GM10847 (cell line): ENCODE results near the gene SFMBT2.

Experiments
- POLR2A ChIP-seq: IDR thresholded peaks from 2 replicates; pipeline ENCODE4 v1.6.1; 2011; ENCODE audit not compliant: insufficient read length; ENCODE audit errors: extremely low read depth

Gene SFMBT2

DNA sequence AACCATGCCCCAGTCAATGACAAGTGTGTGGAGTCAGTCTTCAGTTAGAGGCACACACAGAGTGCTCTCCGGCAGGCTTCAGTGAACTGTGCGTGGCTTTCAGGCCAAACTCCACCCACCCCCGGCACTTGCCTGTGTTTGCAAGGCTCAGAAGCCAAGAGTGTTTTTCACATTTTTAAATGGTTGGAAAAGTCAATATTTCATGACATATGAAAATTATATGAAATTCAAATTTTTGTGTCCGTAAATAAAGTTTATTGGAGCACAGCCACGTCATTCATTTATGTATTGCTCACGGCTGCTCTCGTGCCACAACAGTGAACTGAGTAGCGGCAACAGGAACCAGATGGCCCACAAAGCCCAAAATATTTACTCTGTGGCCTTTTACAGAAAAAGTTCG lies 104.7 kb downstream of the SFMBT2 start:
- TF ChIP-seq POLR2A = no peak

DNA sequence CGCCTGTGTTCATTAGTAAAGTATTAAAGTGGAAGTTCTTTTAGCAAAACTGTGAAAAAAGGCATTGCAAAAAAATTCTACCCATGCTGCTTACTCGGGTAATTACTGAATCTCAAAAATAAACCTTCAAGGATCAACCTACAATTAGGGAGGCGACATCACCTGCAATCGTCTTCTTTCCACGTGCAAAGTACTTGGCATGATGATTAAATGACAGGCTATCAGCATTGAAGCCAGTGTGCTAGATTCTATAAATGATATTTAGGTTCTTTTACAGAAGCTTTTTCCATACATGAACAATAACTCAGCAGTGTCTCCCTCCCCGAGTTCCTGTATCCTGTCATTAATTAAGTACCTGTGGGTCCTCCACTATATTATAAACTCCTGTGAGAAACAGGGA lies 105.8 kb downstream of the SFMBT2 start:
- TF ChIP-seq POLR2A = no peak

DNA sequence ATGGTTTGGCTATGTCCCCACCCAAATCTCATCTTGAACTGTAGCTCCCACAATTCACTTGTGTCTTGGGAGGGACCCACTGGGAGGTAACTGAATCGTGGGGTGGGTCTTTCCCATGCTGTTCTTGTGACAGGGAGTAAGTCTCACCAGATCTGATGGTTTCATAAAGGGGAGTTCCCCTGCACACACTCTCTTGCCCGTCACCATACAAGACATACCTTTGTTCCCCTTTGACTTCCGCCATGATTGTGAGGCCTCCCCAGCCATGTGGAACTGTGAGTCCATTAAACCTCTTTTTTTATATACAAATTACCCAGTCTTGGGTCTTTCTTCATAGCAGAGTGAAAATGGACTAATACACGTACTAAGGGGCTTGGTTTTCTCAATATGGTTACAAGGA lies 106.7 kb downstream of the SFMBT2 start:
- TF ChIP-seq POLR2A = no peak

DNA sequence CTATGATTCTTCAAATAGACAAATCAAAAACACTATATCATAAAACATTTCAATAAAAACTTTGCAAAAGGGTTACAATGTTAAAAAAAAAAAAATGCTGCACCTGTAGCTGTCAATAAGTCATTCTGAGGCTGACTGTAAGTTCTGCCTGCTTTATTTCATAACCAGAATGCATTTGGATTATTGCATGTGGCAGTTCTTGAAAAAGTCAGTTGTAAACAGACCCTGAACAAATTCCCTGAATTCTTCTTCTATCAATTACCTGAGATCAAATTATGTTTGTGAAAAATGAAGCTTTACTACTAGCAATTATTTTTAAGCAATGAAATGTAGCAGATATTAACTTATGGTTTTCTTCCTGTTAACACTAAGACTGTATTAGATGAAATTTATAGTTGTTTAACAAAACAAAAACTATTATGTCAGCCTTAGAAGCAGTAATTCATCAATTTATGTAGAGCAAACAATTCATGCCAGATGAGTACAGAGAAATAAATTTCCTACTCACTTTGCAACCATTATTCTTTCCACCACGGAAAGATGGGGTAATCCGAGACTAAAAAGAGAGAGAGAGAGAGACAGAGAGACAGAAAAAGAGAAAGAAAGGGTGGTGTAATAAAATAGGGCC lies 107.8 kb downstream of the SFMBT2 start:
- TF ChIP-seq POLR2A = no peak

DNA sequence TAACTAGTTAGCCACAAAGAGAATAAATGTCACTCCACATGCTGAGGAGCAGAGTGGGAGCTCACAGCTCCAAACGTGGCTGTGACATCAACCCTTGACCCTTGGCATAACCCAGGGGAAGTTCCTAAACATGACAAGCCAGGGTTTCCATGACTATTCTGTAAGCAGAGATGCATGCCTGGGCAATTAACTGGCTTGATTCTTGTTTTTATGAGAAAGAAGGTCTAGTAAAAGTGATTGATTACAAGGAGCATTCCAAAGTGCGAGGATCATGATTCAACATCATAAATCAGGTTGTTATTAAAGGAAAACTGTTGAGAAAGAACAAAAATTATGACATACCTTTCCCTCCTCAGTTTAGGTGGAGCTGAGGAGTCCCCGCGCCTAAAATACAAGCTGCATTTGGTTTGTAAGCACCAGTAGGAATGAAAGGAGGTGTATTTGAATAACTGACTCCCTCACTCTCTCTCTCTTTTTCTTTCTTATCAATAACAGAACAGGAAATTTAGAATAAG lies 108.4 kb downstream of the SFMBT2 start:
- no peak for TF ChIP-seq POLR2A

DNA sequence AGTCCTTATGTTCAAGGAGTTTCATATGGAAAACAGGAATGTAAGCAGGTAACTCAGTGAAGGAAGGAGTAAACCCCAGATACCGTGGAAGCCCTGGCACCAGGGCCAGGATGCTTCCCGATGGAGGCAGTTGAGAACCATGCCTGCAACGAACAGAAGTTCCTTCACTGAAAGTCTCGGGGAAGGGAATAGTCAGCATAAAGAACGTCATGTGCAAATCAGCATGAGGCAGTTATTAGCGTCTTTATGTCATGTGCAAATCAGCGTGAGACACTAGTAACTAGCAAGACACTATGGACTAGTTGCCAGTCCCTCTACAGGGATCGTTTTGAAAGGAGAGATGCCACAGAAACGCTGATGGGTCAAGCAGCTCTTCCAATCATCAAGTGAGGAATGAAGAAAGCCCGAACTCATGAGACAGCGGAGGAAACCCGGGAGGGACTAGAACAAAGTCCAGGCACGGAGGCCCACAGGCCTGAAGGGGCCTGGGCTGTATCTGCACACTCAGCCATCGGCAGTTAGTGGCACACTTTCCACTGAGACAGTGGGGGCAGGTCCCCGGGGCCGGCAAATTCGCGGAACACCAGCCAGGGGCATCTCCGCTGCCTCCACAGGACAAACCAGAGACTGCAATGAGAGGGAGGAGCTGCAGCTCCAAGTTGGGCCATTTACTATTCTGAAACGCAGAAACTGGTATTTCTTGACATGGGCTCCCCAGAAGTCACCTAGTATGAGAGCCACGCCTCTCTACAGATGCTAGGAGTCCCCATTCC lies 109.6 kb downstream of the SFMBT2 start:
- no peak for TF ChIP-seq POLR2A

DNA sequence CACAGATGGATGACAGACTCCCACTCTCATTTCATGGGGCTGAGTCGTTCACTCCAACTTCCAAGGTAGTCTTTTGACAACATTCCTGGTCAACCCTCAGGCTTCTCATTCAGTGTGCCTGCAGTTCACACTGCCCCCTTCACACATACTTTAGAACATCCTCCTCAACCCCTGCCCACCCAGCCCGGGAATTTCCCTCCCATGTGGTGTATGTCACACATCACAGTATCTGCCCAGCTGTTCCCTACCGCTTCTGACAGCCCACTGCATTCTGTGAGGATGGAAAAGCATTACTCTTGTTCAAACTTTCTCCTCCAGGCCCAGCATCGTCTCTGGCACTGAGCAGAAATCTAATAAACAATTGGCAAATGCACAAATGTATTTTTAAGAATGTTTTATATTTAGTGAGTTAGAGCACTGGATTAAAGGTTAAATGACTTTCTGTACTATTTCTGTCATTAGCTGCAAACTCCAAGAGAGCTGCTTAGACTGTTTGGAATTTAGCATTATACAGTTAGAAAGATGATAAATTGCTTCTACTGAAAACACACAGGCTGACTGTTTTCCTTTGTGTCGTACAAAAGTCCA lies 110.4 kb downstream of the SFMBT2 start:
- no peak for TF ChIP-seq POLR2A

DNA sequence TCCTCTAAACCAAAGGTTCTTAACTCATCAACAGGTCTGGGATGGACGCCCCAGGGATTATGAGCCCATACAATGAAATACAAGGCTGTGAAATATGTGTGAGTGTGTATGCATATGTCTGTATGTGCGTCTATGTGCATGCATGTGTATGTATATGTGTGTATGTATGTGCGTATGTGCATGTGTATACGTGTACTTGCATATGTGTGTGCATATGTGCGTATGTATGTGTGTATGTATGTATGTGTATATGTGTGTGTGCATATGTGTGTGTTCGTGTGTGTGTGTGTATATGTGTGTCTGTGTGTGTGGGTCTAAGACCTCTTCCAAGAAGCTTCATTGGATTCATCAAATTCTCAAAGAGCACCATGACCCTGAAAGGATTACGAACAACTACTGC lies 112.3 kb downstream of the SFMBT2 start:
- TF ChIP-seq POLR2A = no peak

DNA sequence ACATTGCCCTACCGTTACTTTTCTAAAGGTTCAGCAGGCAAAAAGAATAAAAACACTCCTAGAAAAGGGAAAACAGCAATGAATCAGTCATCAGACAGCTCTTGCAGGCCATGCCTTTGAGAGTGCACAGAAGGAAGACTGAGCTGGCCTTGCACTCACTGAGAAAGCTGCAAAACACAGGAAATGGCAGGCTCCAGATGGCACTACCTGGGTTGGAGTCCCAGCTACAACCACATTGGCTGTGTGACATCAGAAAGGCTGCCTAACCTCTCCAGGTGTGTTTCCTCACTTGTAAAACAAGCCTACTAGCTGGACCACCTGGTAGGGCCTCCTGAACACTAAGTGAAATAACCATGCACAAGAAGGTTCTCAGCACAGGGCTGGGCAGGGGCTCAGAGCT lies 113.7 kb downstream of the SFMBT2 start:
- no peak for TF ChIP-seq POLR2A

DNA sequence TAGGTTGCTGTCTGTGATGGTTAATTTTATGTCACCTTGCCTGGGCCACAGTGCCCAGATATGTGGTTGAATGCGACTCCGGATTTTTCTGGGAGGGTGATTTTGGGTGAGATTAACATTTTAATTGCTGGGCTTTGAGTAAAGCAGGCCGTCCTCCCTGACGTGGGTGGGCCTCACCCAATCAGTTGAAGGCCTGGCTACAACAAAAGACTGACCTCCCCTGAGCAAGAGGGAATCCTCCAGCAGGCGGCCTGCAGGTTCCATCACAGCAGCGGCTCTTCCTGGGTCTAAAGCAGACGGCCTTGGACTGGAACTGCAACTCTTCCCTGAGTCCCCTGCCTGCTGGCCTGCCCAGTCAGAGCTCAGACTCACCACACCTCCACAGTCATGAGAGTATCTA lies 114.2 kb downstream of the SFMBT2 start:
- TF ChIP-seq POLR2A = no peak

DNA sequence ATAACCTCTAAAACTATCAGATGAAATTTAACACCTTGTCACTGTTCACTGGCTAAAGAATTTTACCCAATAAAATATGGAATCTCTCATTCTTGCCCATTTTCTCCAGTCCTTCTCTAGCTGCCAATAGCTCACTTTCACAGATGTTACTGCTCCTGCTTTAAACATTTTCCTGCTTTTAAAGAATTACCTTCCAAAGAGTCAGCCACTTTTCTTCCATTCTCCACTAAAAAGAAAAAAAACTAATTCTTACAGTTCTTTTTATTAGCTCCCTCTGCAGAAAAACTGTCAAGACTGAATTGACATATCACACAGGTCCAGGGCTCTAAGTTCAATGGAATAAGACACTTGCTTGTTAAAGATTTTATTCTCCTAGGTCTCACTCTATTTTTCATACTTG lies 114.8 kb downstream of the SFMBT2 start:
- TF ChIP-seq POLR2A = no peak

DNA sequence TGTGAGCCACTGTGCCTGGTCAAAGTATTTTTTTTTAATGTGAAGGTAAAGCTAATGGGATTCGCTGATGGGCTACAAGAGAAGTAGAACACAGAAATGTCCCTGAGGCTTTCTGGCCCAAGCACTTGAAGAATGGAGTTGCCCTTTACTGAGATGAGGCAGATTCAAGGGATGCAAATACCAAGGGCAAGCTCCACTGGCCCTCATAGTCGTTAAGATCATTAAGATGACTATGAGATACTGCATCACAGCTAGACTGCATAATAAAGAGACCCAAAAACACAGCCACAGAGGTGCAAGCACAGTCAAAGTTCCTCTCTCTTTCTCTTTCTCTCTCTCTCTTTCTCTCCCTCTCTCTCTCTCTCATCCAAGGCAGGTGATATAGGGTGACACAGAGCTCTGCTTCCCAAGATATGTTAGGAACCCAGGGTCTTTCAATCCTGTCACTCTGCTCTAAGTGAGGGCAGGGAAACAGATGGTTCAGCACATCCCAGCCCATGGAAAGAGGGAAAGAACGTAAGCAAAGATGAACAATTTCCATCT lies 117.4 kb downstream of the SFMBT2 start:
- TF ChIP-seq POLR2A = no peak

DNA sequence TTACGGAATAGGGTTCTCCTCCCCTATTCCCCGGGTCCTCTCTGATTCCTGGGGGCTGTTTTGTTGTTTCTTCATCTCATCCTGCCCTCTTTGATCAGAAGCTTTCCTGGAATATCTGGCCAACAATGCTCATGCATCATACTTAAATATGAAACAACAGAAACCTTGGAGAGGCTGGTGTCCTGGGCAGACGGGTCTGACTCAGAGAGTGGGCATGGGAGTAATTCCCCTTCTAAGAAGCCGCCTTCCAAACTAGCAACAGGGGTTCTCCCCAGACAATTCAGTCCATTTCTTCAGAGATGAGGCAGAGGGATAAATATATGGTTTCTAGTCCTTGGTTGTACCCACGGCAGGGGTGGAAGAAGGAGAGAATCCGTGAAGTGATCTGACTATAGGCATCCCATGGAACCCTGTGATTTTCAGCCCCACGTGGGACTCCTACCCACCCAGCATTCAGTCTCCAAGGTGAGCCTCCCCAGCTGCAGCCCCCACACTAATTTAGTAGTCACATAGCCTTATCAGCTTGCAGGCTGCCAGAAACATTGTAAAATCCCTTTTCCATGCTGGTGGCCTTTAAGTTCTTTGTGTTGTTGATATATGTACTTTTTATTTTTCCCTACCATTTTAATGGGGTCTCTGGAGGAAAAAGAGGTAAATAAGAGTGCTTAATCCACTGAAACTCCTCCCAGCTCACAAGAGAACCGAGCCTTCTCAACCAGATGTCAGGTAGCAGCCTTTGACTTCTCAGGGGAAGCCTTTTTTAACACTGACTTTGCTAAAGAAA lies 119.2 kb downstream of the SFMBT2 start:
- no peak for TF ChIP-seq POLR2A

DNA sequence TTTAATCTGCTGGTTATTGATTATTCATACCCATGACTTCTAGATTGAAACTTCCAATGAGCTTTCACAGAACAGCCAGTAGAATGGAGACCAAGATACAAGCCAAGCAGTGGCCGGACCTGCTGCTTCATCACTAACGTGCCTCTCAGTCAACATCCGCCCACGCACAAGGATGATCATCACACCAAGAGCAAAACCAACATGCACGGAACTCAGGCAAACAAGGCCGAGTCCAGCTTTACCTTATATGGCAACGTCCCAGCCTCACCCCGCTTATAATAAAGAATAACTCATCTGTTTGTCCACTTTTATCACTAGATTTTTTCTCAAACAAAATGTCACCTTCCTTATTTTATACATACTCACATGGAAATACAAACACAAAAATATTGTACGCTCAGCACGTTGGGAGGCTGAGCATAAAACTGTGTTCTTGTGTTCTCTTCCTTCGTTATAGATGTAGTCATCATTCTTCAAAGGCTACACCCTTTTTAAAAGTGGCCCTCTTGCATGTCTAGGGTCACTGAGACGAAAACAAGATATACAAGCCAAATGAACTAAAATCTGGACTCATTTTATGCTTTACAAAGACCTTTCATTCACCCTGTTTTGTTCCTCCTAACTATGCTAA lies 122.7 kb downstream of the SFMBT2 start:
- no peak for TF ChIP-seq POLR2A

DNA sequence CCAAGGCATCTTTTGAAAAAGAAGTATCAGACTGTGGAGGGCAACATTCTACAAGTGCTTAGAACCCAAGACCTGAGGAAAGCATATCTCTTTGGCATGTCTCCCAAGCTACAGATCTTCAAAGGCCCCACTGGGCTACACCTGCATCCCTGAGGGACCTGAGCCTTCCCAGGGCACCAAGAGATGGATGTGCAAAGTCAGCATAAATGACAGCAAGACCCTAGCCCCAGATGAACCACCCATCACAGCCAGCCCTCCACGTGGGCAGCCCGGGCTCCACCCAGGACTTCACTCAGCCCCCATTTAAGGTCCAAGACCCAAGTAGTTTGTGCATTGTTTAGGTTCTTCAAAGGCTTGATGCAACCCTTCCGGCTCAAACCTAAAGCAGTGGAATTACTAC lies 123.5 kb downstream of the SFMBT2 start:
- TF ChIP-seq POLR2A = no peak
